Measurements from ENCODE around the gene HCN1.

HCN1 gene

GRCh38 chr5:45696206-45696836 lies at the start of gene HCN1:
Gene HCN1 (minus strand): TSS chr5:45696380.
- peak in 1 of 2 donors; percentile 8 for DNase-seq

GRCh38 chr5:45741110-45741509 lies 44.9 kb upstream of the HCN1 start:
- DNase-seq: no peak

DNA sequence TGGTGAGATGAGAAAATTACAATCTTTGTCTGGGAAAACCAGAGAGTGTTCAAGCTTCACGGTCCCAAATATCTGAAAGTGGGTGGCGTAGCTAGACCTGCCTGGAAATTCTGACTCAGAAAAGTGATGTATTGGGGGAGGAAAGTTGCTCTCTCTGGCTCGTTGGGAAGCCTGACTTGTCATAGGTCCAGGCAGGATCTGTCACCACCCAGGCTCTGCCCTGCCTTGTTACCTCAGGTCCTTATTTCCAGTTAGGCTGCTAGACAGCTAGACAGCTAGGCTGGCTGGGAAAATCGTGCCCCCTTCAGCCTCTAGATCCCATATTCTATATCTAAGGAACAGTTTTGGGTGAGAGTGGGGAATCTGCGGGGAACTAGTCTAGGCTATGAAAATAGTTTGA lies 41.0 kb upstream of the HCN1 start:
- DNase-seq: no peak

DNA sequence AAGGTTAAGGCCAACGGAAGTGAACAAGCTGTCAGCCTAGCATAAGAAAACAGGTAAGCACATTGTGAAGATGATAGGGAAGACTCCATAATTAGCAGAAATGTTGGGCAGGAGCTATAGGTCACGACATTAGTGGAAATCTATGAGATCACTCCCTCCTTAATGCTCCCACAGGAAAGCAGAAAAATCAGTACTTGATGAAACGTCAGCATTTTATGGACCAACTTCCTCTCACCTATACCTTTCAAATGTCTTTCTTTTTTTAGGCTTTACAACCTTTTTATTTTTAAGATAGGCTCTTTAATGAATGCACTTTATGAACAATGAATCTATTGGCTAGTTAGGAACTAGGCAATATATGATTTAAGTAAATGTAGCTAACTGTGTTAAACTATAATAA lies 29.4 kb upstream of the HCN1 start:
- DNase-seq: no peak

DNA sequence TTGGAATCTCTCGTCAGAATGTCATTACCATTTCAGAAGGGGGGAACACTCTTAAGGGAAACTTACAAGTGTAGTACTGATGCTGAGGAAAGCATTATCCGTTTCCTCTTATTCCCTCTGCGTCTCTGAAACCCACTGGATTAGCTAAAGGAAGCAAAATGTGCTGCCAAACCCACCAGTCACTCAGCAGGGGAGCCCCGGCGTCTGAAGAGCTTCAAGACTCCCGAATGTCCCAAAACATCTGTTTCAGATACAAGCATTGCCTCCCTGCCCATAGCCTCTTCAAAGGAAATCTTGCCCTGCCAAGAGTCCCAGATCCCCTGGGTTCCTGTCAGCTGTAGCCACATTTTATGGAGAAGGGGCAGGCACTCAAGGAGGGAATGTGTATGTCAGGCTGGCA lies 1.0 kb upstream of the HCN1 start:
- DNase-seq: no peak

DNA sequence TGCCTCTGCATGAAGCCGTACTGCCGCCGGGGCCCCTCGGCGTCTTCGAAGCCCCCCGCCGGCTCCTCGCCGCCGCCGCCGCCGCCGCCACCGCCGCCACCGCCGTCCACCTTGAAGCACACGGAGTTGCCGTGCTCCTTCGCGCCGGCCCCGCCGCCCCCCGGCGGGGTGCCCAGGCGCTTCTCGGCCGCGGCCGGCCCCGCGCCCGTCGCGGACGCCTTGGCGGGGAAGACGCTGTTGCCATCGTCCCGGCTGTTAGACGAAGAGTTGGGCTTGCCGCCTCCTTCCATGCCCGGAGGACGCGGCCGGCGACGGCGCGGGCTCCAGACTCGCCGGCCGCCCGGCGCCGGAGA lies 400 bp downstream of the HCN1 start:
- no peak for DNase-seq

GRCh38 chr5:45694971-45695803 lies 993 bp downstream of the HCN1 start:
- DNase-seq: no peak

- no peak for DNase-seq
Measured at GRCh38 chr5:45694255-45694814, 1.8 kb downstream of the HCN1 start.

GRCh38 chr5:45692481-45692880 lies 3.7 kb downstream of the HCN1 start:
- no peak for DNase-seq

- DNase-seq: no peak
Measured at GRCh38 chr5:45691656-45692055, 4.5 kb downstream of the HCN1 start.

DNA sequence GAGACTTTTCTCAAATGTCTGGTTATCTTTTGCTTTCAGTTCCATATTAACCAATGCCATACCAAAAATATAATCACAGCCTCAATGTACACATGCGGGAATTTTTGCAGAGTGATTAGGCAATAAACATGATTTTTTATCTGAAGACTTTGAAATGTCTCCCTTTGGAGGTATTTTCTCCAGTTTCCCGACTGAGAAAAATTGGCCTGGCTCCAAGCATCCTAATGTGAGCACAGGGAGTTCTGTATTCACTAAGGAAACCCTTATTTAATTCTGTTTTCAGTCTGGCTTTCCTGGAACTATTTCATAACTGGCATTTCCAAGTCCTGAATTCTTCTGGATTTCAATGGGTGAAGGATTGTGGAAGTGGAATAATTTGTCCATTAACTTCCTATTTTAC lies 8.5 kb downstream of the HCN1 start:
- no peak for DNase-seq

GRCh38 chr5:45686620-45687019 lies 9.6 kb downstream of the HCN1 start:
- no peak for DNase-seq

GRCh38 chr5:45684118-45684517 lies 12.1 kb downstream of the HCN1 start:
- DNase-seq: no peak

GRCh38 chr5:45680950-45681349 lies 15.2 kb downstream of the HCN1 start:
- no peak for DNase-seq

GRCh38 chr5:45677524-45677923 lies 18.7 kb downstream of the HCN1 start:
- DNase-seq: no peak

- no peak for DNase-seq
Measured at GRCh38 chr5:45672271-45672670, 23.9 kb downstream of the HCN1 start.

DNA sequence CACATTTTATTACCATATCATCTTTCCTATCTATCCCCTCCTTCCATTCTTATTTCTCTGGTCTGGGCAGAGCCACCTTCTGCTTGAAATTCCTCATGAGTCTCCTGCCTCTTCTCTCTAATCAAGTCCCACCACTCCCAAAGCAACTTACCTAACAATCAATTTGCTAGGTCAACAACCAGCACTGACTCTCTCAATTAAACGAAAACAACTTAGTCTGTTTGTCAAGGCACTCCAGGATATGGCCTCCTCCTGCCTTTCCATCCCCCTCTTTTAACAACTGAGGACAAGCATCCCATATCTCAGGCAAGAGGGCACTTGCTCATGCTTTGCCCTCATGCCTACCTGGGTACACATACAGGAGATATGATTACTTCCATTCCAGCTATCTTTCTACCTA lies 47.4 kb downstream of the HCN1 start:
- no peak for DNase-seq

DNA sequence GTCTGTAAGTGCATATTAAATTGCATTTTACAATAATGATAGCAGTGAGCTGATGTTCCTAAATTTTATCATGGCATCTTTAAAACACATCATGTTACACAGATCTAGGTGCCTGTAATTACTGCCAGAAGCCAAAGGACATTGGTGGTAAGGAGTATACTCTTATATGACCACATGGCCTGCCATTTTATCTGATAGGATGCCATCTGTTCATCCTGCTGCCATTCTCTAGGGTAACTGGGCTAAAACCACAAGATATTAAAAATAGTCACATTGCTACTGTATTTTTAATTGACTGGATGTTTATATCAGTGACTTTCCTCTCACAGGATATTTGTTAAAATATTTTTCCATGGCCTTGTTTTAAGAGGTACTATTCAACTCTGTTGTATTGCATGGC lies 53.1 kb downstream of the HCN1 start:
- no peak for DNase-seq

GRCh38 chr5:45642370-45642769 lies 53.8 kb downstream of the HCN1 start:
- no peak for DNase-seq

DNA sequence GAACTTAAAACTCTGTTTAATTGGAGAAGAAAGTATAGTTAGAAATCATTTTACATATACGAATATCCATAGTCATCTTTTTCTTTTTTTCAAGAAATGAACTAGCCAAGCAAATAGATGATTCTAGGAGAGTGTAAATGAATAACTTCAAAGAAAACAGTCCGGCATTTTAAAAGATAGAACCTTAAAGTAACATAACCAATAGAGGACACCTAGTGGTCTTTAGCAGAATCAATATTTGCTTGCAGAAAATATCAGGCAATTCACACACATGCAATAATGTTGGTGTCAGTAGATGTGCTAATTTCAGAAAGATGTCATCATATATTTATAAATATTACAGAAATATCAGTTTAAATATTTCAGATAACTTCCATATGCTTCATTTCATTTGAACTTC lies 57.1 kb downstream of the HCN1 start:
- no peak for DNase-seq

DNA sequence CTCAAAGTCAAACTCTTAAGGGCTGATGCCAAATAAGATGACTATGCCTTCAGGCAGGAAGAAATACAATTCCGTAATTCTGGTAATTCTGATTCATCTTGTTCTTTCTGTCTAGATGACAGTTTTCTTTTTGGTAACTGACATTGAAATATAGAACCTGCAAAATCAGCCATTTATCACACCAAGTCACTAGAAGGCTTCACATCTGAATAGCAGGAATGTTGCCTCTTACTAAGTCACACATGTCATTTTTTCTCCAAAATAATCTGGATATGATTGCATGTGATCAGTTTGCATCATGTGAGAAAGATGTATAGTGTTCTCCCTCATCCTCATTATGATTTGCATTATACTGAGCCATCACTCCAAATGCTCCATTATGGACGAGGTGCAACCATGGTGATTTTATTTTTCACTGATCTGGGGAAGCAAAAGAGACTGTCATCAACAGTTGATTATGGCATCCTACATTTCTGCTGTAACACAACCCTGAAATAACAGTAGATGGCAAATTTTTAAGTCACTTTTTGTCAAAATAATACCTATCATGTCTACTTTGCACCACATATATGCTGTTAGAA lies 69.0 kb downstream of the HCN1 start:
- DNase-seq: no peak

GRCh38 chr5:45623832-45624231 lies 72.3 kb downstream of the HCN1 start:
- no peak for DNase-seq

GRCh38 chr5:45622365-45622764 lies 73.8 kb downstream of the HCN1 start:
- DNase-seq: peak in 1 of 2 donors; percentile 52

- no peak for DNase-seq
Measured at GRCh38 chr5:45617859-45618416, 78.2 kb downstream of the HCN1 start.
